A549 (cell line): ENCODE data around the gene SPDL1. TPM values are rescaled to one million over a fixed set of nuclear protein-coding genes. Genes with fewer than 3 reads are reported as not detected.

Experiments
- ATAC-seq, 2 experiments: fragments of 200-7000 bp in 1 of 2; fragments of >200 bp in 1 of 2; cut with Nextera tagmentation in 1 of 2; cut with Tn5 transposase in 1 of 2; 3 replicates each; pipeline versions ENCODE4 v1.8.0 to v1.9.1; 2018 to 2020; ENCODE audit warnings: mild to moderate bottlenecking in 1 of 2, moderate library complexity in 1 of 2
- CTCF ChIA-PET: fragments of 300-600 bp; sonication (Branson Sonifier 250); formaldehyde crosslinking; extraction: SDS; loops from one replicate; lab custom pipeline; 2021; ENCODE audit warnings: antibody characterized with exemption, inconsistent platforms; lab: Yijun Ruan, JAX
- POLR2A ChIA-PET: fragments of 350-600 bp; formaldehyde crosslinking; extraction: SDS; loops from one replicate; lab custom pipeline; 2021; ENCODE audit warnings: antibody characterized with exemption, inconsistent platforms; lab: Yijun Ruan, JAX
- DNase-seq, 2 experiments: peaks; one replicate each; pipeline versions ENCODE4 v3.0.0 to v3.0.0-alpha.2; 2011 to 2016; ENCODE audit warnings: low read depth in 1 of 2, low spot score in 1 of 2
- FAIRE-seq: peaks from 2 replicates; lab custom pipeline; 2011; peaks lifted over from hg19 to GRCh38; lab: Jason Lieb, UNC
- H3K27ac ChIP-seq, 2 experiments: fragments of >200 bp; sonication (Bioruptor Twin); formaldehyde crosslinking; 3 replicates each; pipeline ENCODE4 v1.5.1; 2016 to 2017
- H3K4me1 ChIP-seq: fragments of >200 bp; sonication (Bioruptor Twin); formaldehyde crosslinking; 3 replicates; pipeline ENCODE4 v1.6.1; 2016
- H3K4me2 ChIP-seq: fragments of >200 bp; sonication (Bioruptor Twin); formaldehyde crosslinking; 3 replicates; pipeline ENCODE4 v1.6.1; 2016
- H3K4me3 ChIP-seq: fragments of >200 bp; sonication (Bioruptor Twin); formaldehyde crosslinking; 3 replicates; pipeline ENCODE4 v1.5.1; 2016
- H3K9me3 ChIP-seq: fragments of >200 bp; sonication (Bioruptor Twin); formaldehyde crosslinking; 3 replicates; pipeline ENCODE4 v1.6.1; 2016
- CBX8 ChIP-seq: fragments of 200-600 bp; sonication (generic); IDR thresholded peaks from 2 replicates; pipeline ENCODE4 v1.6.1; 2016
- CHD4 ChIP-seq: fragments of 200-600 bp; sonication (generic); IDR thresholded peaks from 2 replicates; pipeline ENCODE4 v1.6.1; 2016; ENCODE audit warnings: antibody characterized with exemption, mild to moderate bottlenecking, borderline replicate concordance
- EHF ChIP-seq: fragments of 250-450 bp; sonication (Bioruptor Pico); IDR thresholded peaks from 2 replicates; pipeline ENCODE4 v1.5.0; 2020; ENCODE audit warnings: mild to moderate bottlenecking
- EHMT2 ChIP-seq: fragments of 200-600 bp; sonication (generic); IDR thresholded peaks from 2 replicates; pipeline ENCODE4 v1.6.1; 2016; ENCODE audit warnings: antibody characterized with exemption, low read depth, mild to moderate bottlenecking, moderate library complexity
- EP300 ChIP-seq, 2 experiments: fragments of >200 bp; sonication (Bioruptor Twin); formaldehyde crosslinking; IDR thresholded peaks; 2 replicates in 1 of 2; 3 replicates in 1 of 2; pipeline ENCODE4 v1.6.1; 2016 to 2017
- FOSL2 ChIP-seq, 2 experiments: fragments of 450-650 bp in 1 of 2; fragments of >200 bp in 1 of 2; sonication (Bioruptor Twin) in 1 of 2; formaldehyde crosslinking; IDR thresholded peaks; 2 replicates each; pipeline versions ENCODE4 v1.5.0 to v1.6.1; 2016 to 2020; ENCODE audit warnings: mild to moderate bottlenecking in 1 of 2, moderate library complexity in 1 of 2
- HDAC2 ChIP-seq: fragments of 200-600 bp; sonication (generic); IDR thresholded peaks from 2 replicates; pipeline ENCODE4 v1.6.1; 2016
- HMGXB4 ChIP-seq: fragments of 250-450 bp; sonication (Bioruptor Pico); IDR thresholded peaks from 2 replicates; pipeline ENCODE4 v1.5.0; 2021; ENCODE audit warnings: mild to moderate bottlenecking, moderate library complexity, borderline replicate concordance
- JUNB ChIP-seq: fragments of >200 bp; sonication (Bioruptor Twin); formaldehyde crosslinking; IDR thresholded peaks from 2 replicates; pipeline ENCODE4 v1.6.1; 2016
- PHF8 ChIP-seq: fragments of 200-600 bp; sonication (generic); IDR thresholded peaks from 2 replicates; pipeline ENCODE4 v1.6.1; 2016; ENCODE audit warnings: low read depth, mild to moderate bottlenecking, antibody characterized with exemption, moderate library complexity, borderline replicate concordance
- SMC3 ChIP-seq: fragments of >200 bp; sonication (Bioruptor Twin); formaldehyde crosslinking; IDR thresholded peaks from 3 replicates; pipeline ENCODE4 v1.6.1; 2018; ENCODE audit warnings: inconsistent platforms
- SREBF2 ChIP-seq: fragments of 450-650 bp; IDR thresholded peaks from 2 replicates; pipeline ENCODE4 v1.6.1; 2014; ENCODE audit warnings: mild to moderate bottlenecking, moderate library complexity
- TFCP2L1 ChIP-seq: fragments of 250-450 bp; sonication (Bioruptor Pico); IDR thresholded peaks from 2 replicates; pipeline ENCODE4 v1.5.0; 2021; ENCODE audit warnings: mild to moderate bottlenecking
- ZC3H11A ChIP-seq: fragments of 450-650 bp; IDR thresholded peaks from 2 replicates; pipeline ENCODE4 v1.6.1; 2014; ENCODE audit warnings: antibody characterized with exemption, mild to moderate bottlenecking
- ZNF302 ChIP-seq: fragments of 250-450 bp; sonication (Bioruptor Pico); IDR thresholded peaks from 2 replicates; pipeline ENCODE4 v1.9.0; 2021; ENCODE audit warnings: inconsistent platforms, mild to moderate bottlenecking, moderate library complexity
- WGBS: methylation state at CpG from one replicate; pipeline ENCODE4 v1.1.6; 2017; ENCODE audit errors: missing lambda C conversion rate; 5-methylcytosine and 5-hydroxymethylcytosine counted together
- polyA plus RNA-seq, 4 experiments: library from polyadenylated mRNA; depleted of rRNA in 3 of 4; stranded (reverse); fragments of >200 nt; fragmentation: RNase III in 1 of 4; extraction: RNeasy Plus Mini Kit Qiagen cat#74134 plus additional on column Dnase treatment in 1 of 4; gene quantifications; 2 replicates in 3 of 4; 3 replicates in 1 of 4; pipeline ENCODE4 v1.2.3, GENCODE V29; 2011 to 2017
- small RNA-seq, 6 experiments: library from RNA; depleted of rRNA; stranded (forward); fragments of <200 nt; gene quantifications; one replicate each; pipeline ENCODE3, GENCODE V24; 2012

The SPDL1 gene
- polyA plus RNA-seq, 2 of the 4 experiments (the other 2 are of a cell fraction), result 100 to 103 TPM

GRCh38 chr5:169652057-169652456 lies 68.5 kb downstream of the SPDL1 start:
- TF ChIP-seq SMC3 (no peak), EHMT2 (no peak), SREBF2 (no peak), CHD4 (no peak), FOSL2 (IDR thresholded peaks at IDR 0.05) (no peak), FOSL2 (CRISPR knock-in tag; IDR thresholded peaks at IDR 0.05) (no peak), ZC3H11A (no peak), JUNB (no peak), CBX8 (no peak), TFCP2L1 (CRISPR knock-in tag) (no peak), HDAC2 (no peak)
- DNase-seq (no peak), FAIRE-seq (no peak), ATAC-seq (no peak)
- Histone ChIP-seq H3K4me3 (no peak overlapping the region), H3K27ac (no peak overlapping the region), H3K4me2 (no peak overlapping the region), H3K9me3 (no peaks in the 10 kb centered on the region), H3K4me1 (peaks cover 3% of the 10 kb centered on the region; the same call in 1 of the 3 replicates)
- POLR2A ChIA-PET, result no interaction called here
- CTCF ChIA-PET, result interaction anchor here (1.3 kb wide), 1 partner anchor 329 kb away, joined by 3 read pairs; no protein-coding TSS in a partner anchor
- WGBS, result 15% methylated on average over 1 of the region's 1 CpG

GRCh38 chr5:169653091-169653490 lies 69.5 kb downstream of the SPDL1 start:
- POLR2A ChIA-PET, result no interaction called here

More at GRCh38 chr5:169653091-169653490, 69.5 kb downstream of the SPDL1 start:
- DNase-seq (no peak), ATAC-seq (no peak), FAIRE-seq (no peak)
- Histone ChIP-seq H3K9me3 (no peaks in the 10 kb centered on the region), H3K27ac (no peak overlapping the region), H3K4me3 (no peak overlapping the region), H3K4me2 (no peak overlapping the region), H3K4me1 (peaks cover 3% of the 10 kb centered on the region; the same call in 1 of the 3 replicates)
- CTCF ChIA-PET, result interaction anchor here (1.0 kb wide), 1 partner anchor 11 kb away, joined by 4 read pairs; no protein-coding TSS in a partner anchor
- WGBS, result 79% methylated on average over 5 of the region's 5 CpGs
- TF ChIP-seq EP300 (IDR thresholded peaks at IDR 0.05) (no peak), PHF8 (no peak), ZNF302 (CRISPR knock-in tag) (no peak), EHF (CRISPR knock-in tag) (no peak), HMGXB4 (CRISPR knock-in tag) (no peak)

Small RNAs within 50 kb of the gene (small RNA-seq; reads per million reads assigned to genes)
- 0 reads per million in 6 experiments for gene RNU6-477P

Other genes starting within 250 kb of the SPDL1 start
- 1.3 and 2.1 TPM in 2 replicates for gene DOCK2, start 53.5 kb downstream of the SPDL1 start, polyA plus RNA-seq (2011; rRNA removed)
- gene DOCK2, start 53.5 kb downstream of the SPDL1 start, polyA plus RNA-seq (2017; fragmentation: RNase III; extraction: RNeasy Plus Mini Kit Qiagen cat#74134 plus additional on column Dnase treatment), result 4.0 to 5.2 TPM (median 4.6 TPM) in 3 replicates